Smooth muscle cell of the brain vasculature (primary cell): ENCODE measurements around the gene EFHD2.
"Not testable (repeated sequence)": the region's sequence is repeated elsewhere in the genome, so short reads cannot be mapped to it uniquely, and the experiment has no call there.

ENCODE experiments used
- DNase-seq: peaks from one replicate; pipeline ENCODE4 v3.0.0-alpha.2; 2012; ENCODE audit warnings: low read depth, low spot score

Gene EFHD2

DNA sequence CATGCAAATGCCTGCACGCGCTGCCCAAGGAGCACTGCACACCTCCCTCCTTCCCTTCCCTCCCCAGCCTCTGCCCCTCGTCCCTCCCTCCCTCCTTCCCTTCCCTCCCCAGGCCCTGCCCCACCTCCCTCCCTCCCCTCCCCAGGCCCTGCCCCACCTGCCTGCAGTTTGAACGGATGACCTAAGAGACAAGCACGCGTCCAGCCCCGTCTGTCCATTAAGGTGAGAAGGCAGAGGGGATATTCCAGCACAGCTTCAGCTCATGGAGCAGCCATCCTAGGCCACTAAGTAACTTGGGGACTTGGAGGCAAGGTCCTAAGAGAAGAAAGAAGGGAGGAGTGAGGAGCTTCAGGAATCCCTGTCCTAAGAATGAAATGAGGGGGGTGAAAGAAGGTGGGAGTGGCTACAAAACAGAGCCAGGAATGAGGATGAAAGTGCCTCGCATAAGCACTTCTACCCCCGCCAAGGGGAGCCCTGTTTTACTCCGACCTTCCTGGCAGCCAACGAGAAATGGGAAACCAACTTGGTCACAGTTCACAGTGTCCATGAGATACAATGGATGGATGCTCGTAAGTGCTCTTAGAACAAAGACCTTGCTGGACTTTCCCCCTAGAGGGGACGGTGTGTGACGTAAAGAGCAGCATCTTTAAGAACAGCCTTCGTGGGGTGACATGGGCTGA lies 21.3 kb upstream of the EFHD2 start:
- DNase-seq = no peak

DNA sequence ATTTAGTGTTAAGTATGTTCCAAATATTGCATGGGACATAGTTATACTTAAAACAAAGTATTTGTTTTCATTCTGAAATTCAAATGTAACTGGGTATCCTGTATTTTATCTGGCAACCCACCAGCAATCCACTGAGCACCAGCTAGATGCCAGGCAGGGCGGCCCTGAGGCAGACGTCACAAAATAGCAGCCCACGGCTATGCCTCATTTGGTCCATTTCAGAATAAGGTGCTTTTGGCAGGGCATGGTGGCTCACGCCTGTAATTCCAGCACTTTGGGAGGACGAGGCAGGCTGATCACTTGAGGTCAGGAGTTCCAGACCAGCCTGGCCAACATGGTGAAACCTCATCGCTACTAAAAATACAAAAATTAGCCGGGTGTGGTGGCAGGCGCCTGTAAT lies 19.9 kb upstream of the EFHD2 start:
- not testable (repeated sequence) for DNase-seq

DNA sequence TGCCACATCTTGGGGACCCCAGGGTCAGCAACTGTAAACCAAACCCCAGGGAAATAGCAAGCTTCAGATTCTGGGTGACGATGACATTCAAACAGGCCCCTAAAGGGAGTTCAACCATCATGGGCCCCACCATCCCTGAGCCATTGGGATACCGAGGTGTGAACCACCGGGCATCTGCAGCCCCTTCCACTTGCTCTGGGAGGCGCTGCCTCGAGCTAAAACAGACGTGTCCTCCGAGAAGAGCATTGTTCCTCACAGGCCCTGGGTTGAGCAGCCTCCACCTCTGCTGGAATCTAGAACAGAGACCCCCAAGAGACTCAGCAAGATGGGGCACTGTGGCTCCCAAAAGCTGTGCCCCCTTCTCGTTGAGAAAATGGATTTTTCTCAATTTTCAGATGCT lies 19.0 kb upstream of the EFHD2 start:
- DNase-seq = no peak

DNA sequence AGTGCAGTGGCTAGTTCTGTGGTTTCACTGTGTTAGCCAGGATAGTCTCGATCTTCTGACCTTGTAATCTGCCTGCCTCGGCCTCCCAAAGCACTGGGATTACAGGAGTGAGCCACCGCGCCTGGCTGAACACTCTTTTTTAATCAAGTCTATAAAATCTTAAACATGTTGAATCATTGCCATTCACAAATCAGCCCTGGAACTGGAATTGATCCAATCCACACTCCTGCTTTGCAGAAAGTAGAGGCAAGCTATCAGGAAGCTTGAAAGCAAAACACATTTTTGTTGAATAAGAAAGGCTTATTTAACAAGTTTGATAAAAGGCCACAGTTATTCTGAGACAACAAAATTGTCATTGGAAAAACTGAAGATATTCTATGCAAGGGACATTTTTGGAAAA lies 18.3 kb upstream of the EFHD2 start:
- no peak for DNase-seq

DNA sequence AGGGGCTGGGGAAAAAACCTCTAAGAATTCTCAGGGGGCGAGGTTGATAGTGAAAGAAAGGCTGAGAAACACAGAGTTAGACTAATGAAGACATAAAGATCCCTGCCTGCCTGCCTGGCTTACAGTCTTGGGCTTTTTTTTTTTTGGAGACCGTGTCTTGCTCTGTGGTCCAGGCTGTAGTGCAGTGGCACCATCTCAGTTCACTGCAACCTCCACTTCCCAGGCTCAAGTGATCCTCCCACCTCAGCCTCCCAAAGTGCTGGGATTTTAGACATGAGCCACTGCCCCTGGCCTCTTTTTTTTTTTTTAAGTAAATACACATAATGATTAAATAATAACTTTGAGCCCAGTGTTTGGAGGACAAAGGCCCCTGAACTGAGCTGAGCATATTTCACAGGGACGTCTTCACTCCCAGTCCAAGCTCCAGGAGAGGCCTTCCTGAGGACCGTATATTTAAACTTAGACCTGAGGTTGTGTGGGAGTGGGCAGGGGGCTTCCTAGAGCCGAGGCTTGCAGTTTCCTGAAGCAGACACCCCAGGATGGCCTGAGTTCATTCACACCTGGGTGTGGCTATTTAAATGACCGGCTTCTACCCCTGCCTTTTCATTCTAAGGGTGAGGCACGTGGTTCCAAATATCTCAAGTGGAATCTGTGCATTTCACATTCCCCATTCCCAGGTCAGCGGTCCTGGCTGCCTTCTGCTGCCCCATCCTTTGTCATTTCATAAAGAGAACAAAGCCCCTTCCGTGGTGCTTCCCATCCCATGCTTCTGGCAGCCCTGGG lies 16.0 kb upstream of the EFHD2 start:
- DNase-seq = no peak

DNA sequence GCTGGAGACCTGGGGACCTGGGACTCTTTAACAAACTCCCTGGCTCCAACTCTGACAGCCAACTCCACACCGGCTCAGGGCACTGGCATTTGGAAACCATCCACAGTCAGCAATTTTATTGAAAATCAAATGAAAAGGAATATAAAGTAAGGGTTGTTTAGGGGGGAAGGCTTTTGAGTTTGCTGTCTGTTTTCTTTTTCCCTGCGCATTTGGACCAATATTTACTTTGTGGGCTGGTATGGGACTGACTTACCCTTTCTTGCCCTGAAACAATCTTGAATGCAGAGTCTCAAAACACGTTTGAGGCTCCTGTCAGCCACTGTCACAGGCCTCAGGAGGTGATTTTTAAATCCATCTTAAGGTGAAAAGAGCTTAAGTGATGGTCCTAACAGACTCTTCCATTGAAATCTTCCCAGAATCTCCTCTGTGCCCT lies 15.4 kb upstream of the EFHD2 start:
- no peak for DNase-seq

DNA sequence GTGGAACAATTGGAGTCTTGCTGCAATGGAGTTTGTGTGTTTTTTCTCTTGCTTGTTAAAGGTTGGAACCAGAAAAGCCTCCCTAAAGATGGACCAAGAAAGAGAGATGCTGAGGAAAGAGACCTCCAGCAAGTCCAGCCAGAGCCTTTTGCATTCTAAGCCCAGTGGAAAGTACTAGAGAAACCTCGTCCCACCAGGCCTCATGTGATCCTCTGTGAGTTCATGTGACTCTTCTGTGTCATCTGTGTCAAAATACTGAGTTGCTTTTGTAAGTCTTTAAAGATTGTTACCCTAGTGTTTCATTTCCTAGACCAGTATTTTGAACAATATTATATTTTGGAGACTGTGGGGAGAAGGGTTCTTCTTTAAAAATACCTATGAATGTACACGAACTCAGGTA lies 12.5 kb upstream of the EFHD2 start:
- DNase-seq = no peak

DNA sequence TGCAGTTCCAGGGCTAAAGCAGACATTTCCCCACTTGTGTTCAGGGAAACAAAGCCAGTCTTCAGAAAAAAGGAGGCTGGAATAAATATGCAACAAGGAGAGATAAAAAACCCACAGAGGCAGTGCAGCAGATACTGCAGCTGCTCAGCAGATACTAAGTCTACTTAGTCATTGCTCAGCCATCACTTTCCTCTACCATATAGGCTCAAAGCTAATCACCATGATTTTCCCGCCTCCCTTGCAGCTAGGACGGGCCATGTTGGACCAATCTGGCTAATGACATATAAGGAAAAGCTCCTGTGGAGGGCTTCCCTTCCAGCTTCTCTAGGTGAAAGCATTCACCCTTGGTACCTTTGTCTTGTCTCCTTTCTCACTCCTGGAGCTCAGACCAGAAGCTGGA lies 10.0 kb upstream of the EFHD2 start:
- DNase-seq = no peak

DNA sequence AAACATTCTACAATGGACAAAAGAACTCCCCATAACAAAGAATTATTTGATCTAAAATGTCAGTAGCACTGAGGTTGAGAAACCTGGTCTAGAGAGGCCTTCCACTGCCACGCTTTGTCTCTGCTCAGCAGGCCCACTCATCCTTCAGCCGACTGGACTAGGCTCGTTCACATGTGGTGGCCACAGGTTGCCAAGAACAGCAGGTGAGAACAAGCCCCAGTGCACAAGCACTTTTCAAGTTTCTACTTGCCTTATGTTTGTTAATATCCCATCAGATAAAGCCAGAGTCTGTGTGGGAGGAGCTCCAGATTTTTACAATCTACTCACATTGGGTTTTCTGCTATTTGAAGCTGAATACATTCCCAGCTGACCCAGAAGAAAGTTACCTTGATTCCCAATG lies 9.1 kb upstream of the EFHD2 start:
- no peak for DNase-seq

DNA sequence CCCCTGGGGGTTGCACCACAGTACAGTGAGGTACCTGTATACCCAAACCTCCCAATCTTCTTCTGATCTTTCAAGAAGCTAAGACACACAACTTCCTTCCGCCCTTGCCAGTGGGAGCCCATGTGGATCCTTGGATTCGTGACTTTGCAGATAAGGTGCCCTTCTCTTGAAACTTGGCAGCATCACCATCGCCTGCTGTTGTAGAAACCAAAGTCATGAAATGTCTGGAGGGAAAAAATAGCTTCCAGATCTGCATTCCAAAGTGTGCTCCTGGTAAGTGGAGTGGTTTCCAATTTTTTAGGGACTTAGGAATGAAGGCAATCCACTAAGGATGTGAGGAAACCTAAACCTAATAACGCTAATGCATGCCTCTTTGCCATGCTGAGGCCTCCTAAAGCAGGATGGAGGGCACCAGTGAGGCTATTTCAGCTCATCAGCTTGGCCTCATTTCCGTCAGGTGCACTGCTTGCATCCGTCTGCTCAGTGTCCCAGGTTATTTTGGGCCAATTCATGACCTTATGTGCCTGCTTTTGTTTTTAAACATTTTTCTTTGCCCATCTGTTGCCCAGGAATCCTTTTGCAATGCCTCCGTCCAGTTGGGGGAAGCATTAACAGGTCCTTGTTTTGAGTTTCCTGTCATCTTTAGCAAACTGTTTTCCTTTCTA lies 8.2 kb upstream of the EFHD2 start:
- DNase-seq = no peak

DNA sequence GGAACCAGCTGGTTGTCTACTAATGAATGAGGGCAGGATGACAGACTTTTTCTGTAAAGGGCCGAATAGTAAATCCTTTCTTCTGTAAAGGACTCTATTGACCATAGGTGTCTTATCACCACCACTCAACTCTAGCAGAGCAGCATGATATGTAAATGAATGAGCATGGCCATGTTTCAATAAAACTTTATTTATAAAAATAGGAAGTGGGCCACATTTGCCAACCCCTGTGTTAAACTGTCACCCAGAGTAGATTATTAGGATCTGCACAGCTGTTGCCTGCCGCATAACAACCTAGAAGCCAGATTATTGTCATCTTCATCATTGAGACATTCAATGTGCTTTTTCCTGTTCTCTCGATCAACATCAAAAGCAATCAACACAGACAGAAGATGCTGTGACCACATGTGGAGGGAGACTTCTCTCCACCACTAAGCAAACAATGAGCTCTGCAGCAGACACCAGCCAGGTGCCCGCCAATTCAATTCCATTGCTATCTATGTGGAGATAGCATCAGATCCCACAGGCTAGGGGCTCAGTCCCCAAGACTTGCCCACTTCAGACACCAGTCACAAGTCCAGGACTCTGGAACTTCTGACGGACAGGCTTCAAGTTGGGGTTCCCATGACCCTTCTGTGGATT lies 6.8 kb upstream of the EFHD2 start:
- DNase-seq = no peak

DNA sequence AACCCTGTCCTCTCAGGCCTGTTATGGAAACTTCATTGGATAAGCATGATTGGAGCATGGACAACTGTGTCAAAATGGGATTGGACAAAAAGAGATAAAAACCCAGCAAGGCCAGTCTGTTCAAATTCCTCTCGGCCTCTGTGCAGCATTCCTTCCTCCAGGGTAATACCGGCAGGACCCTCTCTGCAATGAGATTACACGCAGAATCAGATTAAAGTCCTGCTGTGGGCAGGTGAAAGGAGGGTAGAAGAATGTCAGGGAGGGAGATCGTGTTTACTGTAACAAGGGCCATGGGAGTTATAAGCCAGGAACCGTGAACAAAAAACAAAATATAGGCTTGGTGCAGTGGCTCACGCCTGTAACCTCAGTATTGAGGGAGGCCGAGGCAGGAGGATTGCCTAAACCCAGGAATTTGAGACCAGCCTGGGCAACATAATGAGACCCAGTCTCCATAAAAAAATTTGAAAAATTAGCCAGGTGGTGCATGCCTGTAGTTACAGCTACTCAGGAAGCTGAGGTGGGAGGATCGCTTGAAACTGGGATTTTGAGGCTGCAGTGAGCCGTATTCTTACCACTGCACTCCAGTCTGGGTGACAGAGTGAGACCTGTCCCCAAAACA lies 5.6 kb upstream of the EFHD2 start:
- no peak for DNase-seq

DNA sequence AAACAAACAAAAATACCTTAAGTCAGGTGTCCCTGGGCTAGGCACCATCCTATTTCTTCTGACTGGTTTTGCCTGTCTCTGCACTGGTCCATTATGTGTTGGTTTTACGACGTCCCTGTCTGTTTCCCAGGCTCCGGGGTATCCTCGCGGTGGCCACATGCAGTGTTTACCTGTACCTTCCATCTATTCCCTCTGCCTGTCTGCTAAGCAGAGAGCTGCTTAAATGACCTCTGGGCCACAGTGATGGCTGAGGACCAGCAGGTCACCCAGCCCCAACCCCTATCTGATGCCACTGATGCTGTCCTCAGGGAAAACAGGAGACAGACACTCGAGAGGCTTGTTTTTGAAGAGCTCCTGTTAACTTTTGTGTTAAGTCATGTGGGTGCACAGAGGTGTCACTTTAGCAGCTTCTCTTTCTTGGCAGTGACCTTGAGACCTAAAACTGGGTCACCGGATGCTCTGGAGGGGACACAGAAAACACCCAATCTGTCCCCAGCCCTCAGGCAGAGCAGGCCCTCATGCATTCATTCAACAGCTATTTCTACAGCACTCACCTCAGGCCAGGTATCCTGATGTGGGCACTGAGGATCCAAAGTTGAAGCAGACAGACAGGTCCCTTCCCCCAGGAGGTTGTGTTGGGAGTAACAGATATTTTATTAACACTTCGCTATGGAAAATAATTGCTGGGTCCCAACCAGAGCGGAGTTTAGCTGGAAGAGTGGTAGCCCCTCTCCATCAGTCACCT lies 4.4 kb upstream of the EFHD2 start:
- DNase-seq = no peak

DNA sequence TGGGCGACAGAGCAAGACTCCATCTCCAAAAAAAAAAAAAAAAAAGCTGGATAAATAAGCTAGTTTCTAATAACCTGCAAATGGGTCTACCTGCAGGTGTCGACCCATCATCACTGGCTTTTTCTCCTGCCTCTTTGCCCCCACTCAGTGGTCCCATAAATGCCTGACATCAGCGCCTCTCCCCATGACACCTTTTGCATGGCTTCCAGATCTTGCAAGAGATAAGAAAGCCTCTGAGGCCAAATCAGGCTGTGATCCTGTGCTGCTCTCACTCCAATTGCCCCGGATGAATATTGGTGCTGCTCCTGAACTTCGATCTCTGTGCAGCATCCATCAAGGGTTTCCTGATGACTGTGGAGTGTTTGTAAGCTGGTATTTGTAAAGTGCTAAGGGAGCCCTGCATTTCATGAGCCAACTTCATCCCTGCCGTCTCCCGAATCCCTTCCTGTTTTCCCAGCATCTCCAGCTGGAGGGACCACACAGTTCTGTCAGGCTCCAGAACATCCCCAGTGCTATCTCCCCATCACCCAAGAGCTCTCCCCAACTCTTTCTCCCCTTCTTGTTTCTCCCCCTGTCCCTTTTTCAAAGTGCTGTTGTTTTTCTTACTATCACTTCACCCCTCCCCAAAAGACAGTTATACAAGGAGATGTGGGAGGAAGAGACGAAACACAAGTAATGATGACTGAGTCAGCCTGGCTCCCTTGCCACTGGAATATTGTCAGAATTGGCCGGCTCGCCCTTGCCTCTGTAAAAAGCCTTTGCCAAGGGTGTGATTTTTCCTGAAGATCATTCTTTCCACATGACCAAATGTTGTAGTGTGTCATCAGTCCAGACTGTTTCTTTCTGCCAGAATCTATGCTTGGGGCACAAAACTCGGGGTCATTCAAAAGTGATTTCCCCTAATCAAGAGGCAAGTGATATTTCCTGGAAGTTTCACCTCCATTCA lies 2.8 kb upstream of the EFHD2 start:
- DNase-seq = no peak

DNA sequence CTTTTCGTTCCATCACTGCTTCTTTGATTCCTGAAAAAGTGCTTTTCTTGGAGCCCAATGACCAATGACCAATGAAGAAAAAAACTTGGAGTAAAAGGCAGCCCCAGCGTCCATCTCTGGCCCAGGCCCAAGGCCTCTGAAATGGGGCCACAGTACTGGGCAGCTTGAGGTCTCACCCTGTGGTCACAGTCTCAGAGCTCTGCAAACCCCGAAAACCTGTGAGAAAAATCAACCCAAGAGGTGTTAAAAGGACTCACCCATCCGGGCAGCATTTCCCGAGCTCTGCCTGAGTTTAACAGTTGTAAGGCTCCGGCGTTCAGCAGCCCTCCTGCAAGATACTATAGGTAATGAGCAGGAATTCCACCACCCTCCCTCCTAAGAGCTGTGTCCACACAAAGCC lies 2.1 kb upstream of the EFHD2 start:
- DNase-seq = no peak

DNA sequence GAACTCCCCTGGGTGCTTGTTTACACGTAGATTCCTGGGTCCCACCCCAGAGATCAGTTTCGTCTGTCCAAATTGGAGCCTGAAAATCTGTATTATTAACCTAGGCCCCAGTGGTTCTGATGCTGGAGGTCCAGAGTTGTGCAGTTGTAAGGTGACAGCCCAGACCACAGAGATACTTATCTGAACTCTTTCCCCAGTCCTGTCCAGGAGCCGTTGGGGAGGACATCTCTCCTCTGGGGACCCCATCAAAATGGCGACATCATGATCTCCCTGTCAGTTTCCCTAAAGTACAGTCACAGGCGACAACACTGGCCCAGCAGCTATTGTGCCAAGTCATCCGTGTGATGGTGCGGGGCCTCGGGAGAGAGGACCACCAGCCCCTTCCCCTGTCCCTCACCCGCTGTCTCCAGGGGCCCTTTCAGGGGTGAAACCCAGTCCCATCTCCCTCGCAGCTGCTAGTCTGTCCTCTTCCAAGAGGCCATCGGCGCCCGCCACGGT lies 749 bp upstream of the EFHD2 start:
- no peak for DNase-seq

DNA sequence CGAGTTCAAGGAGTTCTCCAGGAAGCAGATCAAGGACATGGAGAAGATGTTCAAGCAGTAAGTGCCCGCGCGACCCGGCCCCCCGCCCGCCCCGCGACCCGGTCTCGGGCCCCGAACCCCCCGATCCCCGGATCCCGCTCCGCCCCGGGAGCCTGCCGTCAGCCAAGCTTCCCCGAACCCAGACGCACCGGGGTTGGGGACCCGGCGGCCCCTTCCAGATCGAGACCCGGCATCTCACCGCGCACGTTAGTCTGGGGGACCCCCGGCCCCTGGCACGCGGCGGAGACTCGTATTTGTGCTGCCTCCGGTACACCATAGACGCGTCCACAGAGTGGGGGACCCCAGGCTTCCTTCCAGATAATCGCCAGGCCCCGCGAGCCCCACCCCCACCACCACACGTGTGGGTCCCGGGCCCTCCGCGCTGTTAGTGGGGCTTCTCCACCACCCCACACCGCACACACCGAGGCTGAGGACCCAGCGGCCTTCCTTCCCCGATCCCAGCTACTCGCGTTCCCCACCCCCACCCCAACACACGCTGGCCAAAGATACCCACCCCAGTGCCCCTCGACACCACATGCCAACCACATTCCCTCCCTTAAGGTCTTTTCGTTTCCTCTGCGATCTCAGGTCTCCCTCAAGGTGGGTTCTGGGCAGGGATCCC lies 665 bp downstream of the EFHD2 start:
- DNase-seq = no peak

DNA sequence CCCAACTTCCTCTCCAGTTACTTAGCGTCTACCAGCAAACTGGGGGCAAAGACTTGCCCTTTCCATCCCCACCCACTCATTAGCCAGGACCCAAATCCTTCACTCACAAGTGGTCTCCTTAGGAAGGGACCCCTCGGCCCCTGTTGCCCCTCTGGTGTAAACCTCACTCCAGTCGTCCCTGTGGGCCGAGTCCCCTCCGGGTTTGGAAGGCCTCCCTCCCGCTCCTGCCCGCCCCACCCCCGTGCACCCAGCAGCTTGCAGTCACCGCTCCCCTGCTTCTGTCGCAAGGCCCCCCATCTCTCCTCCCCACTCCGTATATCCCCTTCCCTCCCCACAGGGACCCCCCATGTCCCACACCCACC lies 1.2 kb downstream of the EFHD2 start:
- DNase-seq = no peak

DNA sequence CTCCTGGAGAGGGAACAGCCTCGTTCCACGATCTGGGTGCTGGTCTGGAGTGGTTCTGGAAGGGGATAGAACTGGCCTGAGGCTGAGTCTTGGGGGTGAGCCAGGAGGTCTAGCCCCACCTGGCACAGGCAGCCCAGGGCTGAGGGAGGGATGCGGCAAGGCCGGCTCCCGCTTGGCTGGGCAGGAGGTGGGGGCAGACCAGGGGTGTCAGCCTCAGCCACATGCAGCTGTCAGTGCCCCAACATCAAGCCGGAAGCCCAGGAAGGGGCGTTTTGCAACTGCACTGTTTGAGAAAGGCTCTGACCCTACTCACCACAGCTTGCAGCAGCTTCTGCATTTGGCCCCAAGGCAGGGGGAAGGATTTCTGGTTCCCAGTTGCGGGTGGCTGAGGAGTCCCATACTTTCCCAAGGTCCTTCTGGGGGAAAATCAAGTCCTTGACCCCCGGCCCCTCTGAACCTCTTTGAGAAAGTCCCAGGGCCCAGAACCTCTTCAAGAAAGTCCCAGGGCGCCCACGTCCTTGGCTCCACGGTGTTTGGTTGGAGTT lies 2.0 kb downstream of the EFHD2 start:
- DNase-seq = no peak
